HPDE6-E6E7 (cell line): ENCODE data around the gene ARSB.
"Not testable (repeated sequence)": the region's sequence is repeated elsewhere in the genome, so short reads cannot be mapped to it uniquely, and the experiment has no call there.

Experiments
- DNase-seq: peaks from one replicate; pipeline ENCODE4 v3.0.0; 2011; ENCODE audit warnings: missing footprints; ENCODE audit errors: extremely low spot score

ARSB gene

GRCh38 chr5:78751872-78752271 lies 233.2 kb downstream of the ARSB start:
- DNase-seq: no peak

- DNase-seq: no peak
These were observed 234.8 kb downstream of the ARSB start for GRCh38 chr5:78750281-78750680.

GRCh38 chr5:78747705-78748359 lies 237.3 kb downstream of the ARSB start:
- DNase-seq: no peak

- DNase-seq: no peak
These were observed 238.1 kb downstream of the ARSB start for GRCh38 chr5:78747055-78747454.

GRCh38 chr5:78746021-78746770 lies 238.9 kb downstream of the ARSB start:
- no peak for DNase-seq

- no peak for DNase-seq
These were observed 240.1 kb downstream of the ARSB start for GRCh38 chr5:78744951-78745534.

- DNase-seq: no peak
These were observed 244.1 kb downstream of the ARSB start for GRCh38 chr5:78741019-78741418.

- no peak for DNase-seq
These were observed 246.3 kb downstream of the ARSB start for GRCh38 chr5:78738693-78739300.

- DNase-seq: no peak
These were observed 247.0 kb downstream of the ARSB start for GRCh38 chr5:78738104-78738503.

- DNase-seq: no peak
These were observed 249.2 kb downstream of the ARSB start for GRCh38 chr5:78735834-78736463.

GRCh38 chr5:78734950-78735349 lies 250.2 kb downstream of the ARSB start:
- no peak for DNase-seq

GRCh38 chr5:78734094-78734845 lies 250.8 kb downstream of the ARSB start:
- no peak for DNase-seq

- not testable (repeated sequence) for DNase-seq
These were observed 252.4 kb downstream of the ARSB start for GRCh38 chr5:78732721-78733120.

- DNase-seq: no peak
These were observed 253.2 kb downstream of the ARSB start for GRCh38 chr5:78731884-78732283.

- no peak for DNase-seq
These were observed 254.6 kb downstream of the ARSB start for GRCh38 chr5:78730300-78731094.

- DNase-seq: no peak
These were observed 257.0 kb downstream of the ARSB start for GRCh38 chr5:78727786-78728761.
